Kidney epithelial cell (primary cell): Measurements from ENCODE around the gene RRAS. TPM values are rescaled to one million over a fixed set of nuclear protein-coding genes. Genes with fewer than 3 reads are reported as not detected.

Source experiments
- DNase-seq: peaks from one replicate; pipeline ENCODE4 v3.0.0-alpha.2; 2010; ENCODE audit warnings: low read depth
- H3K27me3 ChIP-seq: 2 replicates; pipeline ENCODE4 v1.6.0; 2011; ENCODE audit warnings: low read length; ENCODE audit not compliant: control insufficient read depth, insufficient read depth
- H3K36me3 ChIP-seq: 2 replicates; pipeline ENCODE4 v1.5.1; 2011; ENCODE audit warnings: low read length; ENCODE audit not compliant: control insufficient read depth, insufficient read depth
- H3K4me3 ChIP-seq: 2 replicates; pipeline ENCODE4 v1.5.1; 2011; ENCODE audit warnings: low read depth, mild to moderate bottlenecking, control low read depth, low read length
- CTCF ChIP-seq: IDR thresholded peaks from 2 replicates; pipeline ENCODE4 v1.5.1; 2011; ENCODE audit warnings: mild to moderate bottlenecking, moderate library complexity, low read length, control low read depth, inconsistent platforms; ENCODE audit not compliant: insufficient read depth, poor library complexity, severe bottlenecking
- total RNA-seq: library from RNA; depleted of rRNA; stranded (reverse); fragments of >200 nt; gene quantifications from 2 replicates; pipeline ENCODE4 v1.2.3, GENCODE V29; 2015

RRAS gene
- total RNA-seq, 1 donor from 2014 or later, result 32.8 TPM

GRCh38 chr19:49596954-49597702, 42.8 kb downstream of the RRAS start:
- no peak for TF ChIP-seq CTCF
- Histone ChIP-seq H3K36me3 (peaks cover 5% of the 10 kb centered on the region), H3K4me3 (no peak overlapping the region), H3K27me3 (no peaks in the 10 kb centered on the region)
- DNase-seq, result no peak

GRCh38 chr19:49596407-49596806, 43.5 kb downstream of the RRAS start:
- no peak for TF ChIP-seq CTCF
- Histone ChIP-seq H3K27me3 (no peaks in the 10 kb centered on the region), H3K4me3 (no peak overlapping the region), H3K36me3 (peaks cover 5% of the 10 kb centered on the region)
- DNase-seq, result no peak

- H3K27me3 ChIP-seq, result no peaks in the 10 kb centered on the region
- H3K36me3 ChIP-seq, result peaks cover 5% of the 10 kb centered on the region
- no peak for TF ChIP-seq CTCF
- no peak overlapping the region for H3K4me3 ChIP-seq
- DNase-seq, result no peak
These were observed 44.0 kb downstream of the RRAS start for GRCh38 chr19:49595819-49596404.

GRCh38 chr19:49594993-49595818, 44.7 kb downstream of the RRAS start:
- TF ChIP-seq CTCF, result no peak
- Histone ChIP-seq H3K27me3 (no peaks in the 10 kb centered on the region), H3K4me3 (no peak overlapping the region), H3K36me3 (peaks cover 5% of the 10 kb centered on the region)
- DNase-seq, result no peak

- Histone ChIP-seq H3K4me3 (no peak overlapping the region), H3K36me3 (peaks cover 3% of the 10 kb centered on the region), H3K27me3 (no peaks in the 10 kb centered on the region)
- DNase-seq, result no peak
- TF ChIP-seq CTCF, result no peak
These were observed 45.6 kb downstream of the RRAS start for GRCh38 chr19:49594157-49594992.
